ENCODE measurements around the gene HSD17B12.
A peak's percentile ranks its signal among the peaks of the same experiment; 100 is the strongest.
"Not testable (repeated sequence)": the region's sequence is repeated elsewhere in the genome, so short reads cannot be mapped to it uniquely, and the experiment has no call there.

HSD17B12 gene

GRCh38 chr11:43680521-43681400 lies at the start of gene HSD17B12:
Gene HSD17B12 (plus strand): TSS chr11:43680738. CDS start chr11:43680828, 90 bp downstream.
- DNase-seq, result peak; percentile 99 to 100

DNA sequence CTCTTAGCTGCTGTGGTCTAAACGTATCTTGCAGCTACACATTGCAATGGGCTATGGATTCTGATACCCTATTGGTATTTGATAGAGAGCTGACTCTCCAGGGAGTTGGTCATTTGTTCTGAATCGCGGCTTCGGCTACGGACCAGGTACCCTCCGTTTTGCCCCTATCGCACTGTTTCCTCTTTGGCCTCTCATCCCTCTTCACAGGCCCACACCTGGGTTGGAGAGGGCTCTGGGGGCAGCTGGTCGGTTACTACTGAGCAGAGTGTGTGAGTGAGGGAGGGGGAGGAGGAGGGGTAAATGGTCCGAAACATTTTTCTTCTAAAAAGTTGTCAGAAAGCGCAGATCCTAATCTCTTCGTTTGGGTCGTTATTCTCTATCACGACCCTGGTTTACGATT lies 48.8 kb upstream of the HSD17B12 start:
- DNase-seq, result no peak

DNA sequence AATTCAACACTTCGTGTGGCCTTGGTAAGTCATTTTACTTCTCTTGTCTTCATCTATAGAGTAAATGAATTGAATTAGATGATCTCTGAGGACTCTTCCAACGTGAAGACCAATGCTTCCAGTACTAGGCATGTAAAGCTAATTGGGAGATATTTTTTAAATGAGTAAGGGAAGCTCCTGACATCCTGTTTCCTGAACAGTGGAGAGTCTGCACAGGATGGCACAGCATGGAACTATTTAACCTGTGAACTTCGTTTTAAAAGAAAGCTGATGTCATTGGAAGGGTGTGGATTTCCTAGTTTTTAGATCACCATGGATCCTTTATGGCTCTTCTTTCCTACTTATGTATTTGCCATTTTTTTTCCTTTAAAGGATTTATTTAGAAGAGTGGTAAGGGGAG lies 48.4 kb upstream of the HSD17B12 start:
- DNase-seq, result no peak

DNA sequence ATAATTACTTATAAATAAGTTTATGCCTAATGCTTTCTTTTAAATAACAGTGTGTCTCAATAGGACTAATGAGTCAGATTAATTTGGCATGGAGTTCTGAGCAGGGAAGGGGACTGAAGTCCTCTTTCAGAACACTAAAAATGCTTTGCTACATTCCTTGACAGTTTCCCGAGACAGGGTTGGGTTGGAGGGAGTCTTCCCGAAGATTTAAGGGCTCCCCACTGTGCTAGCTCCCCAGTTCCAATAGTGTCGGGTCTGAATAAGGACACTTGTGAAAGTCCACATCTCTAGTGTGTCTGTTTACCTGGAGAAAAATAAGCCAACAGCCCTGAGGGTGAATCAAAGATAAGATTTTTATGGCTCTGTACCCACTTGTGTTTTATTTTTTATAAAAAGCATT lies 41.8 kb upstream of the HSD17B12 start:
- DNase-seq, result no peak

GRCh38 chr11:43639224-43639623 lies 41.3 kb upstream of the HSD17B12 start:
- no peak for DNase-seq

DNA sequence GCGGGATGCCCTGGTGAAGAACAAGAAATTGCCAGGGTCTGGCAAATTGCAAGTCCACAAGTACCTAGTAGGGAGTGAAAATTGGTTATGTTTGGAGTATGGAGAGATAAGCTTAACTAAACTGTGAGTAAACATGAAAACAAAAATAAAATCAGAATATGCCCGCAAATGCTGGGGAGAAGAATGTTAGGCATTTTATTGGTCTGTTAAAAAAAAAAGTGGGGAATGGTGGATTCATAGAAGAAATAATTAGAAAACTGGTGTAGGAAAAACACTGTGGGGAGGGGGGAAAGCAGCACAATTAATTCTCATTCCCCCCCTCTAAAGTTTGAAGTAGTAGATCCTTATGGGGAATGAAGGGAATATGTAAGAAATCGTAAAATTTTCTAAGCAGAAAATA lies 40.6 kb upstream of the HSD17B12 start:
- DNase-seq, result no peak

- peak; percentile 18 to 41 for DNase-seq
Observed at GRCh38 chr11:43643898-43644620, 36.5 kb upstream of the HSD17B12 start.

DNA sequence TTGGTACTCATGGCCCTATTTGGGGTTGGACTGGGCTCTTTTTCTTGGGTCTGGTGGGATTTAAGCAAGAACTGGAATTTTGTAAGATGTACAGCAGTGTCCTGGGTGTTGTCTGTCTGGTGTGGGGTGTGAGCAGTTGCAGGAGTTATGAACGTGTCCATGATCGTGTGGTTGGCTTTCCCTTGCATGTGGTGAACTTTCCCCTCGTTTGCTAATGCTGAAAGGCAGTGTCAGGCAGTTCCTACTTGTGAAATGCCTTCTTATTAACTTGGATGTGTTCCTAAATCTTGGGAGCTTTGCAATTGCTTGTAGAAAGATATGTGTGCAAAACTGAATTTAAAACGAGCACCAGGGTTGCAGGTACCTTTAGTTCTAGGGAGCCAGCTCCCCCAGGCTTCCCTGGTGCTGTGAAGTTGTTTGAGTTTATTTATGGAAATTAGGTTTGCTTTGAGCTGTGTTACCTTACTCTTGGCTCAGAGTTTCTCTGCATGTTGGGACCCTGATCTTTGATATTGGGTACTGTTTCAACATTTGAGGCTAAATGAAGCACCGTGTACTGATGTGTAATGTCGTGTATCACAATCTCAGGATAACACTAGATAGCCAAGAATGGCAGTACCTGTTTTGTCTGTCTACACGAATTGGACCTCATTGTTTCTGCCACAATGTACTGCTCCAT lies 35.8 kb upstream of the HSD17B12 start:
- no peak for DNase-seq

GRCh38 chr11:43646767-43647166 lies 33.8 kb upstream of the HSD17B12 start:
- DNase-seq, result no peak

DNA sequence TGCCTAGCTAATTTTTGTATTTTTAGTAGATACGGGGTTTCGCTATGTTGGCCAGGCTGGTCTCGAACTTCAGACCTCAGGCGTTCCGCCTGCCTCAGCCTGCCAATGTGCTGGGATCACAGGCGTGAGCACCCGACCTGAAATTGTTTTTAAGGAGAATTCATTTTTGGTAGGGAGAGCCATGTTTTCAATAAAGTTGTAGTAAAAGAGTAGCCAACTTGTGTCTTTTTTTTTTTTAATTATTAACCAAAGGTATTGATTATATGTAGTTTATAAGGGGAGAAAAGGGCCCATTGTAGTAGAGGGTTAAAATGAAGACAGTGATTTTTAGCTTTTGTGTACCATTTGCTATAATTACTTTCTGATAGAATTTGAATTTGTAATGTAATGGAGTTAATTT lies 31.6 kb upstream of the HSD17B12 start:
- no peak for DNase-seq

DNA sequence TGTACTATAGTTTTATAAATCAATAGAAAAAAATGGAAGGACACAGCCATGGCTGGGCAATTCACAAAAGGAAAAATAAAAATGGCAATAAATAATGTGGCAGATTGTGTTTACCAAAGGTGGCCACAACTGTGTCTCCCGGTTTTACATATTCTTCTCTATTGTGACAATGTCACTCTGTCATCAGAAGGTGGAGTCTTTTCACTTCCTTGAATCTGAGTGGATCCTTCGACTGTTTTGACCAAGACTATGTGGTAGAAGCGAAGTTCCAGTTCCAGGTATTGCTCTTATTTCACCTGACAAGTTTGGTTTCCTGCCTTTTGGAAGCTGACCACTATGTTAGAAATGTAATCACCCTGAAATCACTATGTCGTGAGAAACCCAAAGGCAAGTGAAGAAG lies 31.0 kb upstream of the HSD17B12 start:
- no peak for DNase-seq

GRCh38 chr11:43649921-43650320 lies 30.6 kb upstream of the HSD17B12 start:
- no peak for DNase-seq

GRCh38 chr11:43663018-43663417 lies 17.5 kb upstream of the HSD17B12 start:
- not testable (repeated sequence) for DNase-seq

- DNase-seq, result no peak
Observed at GRCh38 chr11:43664295-43664694, 16.2 kb upstream of the HSD17B12 start.

GRCh38 chr11:43671284-43671683 lies 9.3 kb upstream of the HSD17B12 start:
- not testable (repeated sequence) for DNase-seq

GRCh38 chr11:43674560-43674959 lies 6.0 kb upstream of the HSD17B12 start:
- DNase-seq, result no peak

DNA sequence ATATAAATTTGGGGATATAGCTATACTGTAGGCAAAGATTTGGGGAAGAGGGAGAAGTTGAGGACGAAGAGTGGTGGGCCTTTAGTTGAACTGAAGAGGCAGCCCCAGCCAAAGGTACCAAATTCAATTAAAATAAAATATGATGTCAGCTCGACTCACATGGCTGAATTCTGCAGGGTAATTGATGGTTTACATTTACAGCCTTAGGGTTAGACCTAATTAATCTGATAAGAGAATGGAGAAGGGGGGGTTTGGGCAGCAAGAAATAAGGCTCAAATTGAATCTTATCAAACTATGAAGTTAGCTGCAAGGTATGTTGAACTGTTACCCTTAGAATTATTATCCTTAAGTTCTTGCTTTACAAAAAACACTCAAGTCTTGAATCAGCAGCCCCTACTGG lies 3.6 kb upstream of the HSD17B12 start:
- no peak for DNase-seq

DNA sequence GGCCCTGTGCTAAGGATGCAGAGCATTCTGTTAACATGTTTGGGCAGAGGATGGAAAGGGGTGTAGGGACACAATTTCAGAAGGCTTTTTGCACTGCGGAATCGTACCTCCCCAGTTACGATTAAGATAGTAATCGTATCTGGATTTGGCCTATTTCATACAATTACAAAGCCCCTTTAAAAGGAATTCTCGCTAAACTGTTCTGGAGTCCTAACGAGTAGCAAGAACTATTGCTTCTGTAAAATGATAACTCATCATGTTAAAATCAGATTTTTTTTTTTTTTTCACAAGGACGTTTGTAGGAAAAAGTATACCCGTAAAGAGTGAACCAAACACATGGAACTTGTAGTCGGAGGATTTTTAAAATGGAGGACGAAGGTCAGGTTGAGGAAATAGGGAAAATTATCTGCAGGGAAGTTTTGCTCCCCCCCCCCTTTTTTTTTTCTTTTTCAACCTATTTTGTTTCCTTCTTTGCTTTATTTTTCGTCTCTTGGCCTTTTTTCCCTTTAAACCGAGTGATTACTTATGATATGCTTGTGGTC lies 934 bp downstream of the HSD17B12 start:
- no peak for DNase-seq

DNA sequence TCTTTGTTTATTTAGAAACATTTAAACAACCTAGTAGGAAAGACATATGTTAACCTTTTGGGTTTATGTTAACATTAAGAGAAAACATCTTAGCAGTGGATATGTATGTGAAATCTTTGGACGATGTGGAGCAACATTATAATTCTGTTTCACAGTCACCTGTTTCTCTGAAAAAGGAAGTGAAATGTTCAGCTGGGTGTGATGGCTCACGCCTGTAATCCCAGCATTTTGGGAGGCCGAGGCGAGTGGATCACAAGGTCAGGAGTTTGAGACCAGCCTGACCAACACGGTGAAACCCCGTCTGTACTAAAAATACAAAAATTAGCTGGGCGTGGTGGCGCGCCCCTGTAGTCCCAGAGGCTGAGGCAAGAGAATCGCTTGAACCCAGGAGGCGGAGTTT lies 1.5 kb downstream of the HSD17B12 start:
- not testable (repeated sequence) for DNase-seq

DNA sequence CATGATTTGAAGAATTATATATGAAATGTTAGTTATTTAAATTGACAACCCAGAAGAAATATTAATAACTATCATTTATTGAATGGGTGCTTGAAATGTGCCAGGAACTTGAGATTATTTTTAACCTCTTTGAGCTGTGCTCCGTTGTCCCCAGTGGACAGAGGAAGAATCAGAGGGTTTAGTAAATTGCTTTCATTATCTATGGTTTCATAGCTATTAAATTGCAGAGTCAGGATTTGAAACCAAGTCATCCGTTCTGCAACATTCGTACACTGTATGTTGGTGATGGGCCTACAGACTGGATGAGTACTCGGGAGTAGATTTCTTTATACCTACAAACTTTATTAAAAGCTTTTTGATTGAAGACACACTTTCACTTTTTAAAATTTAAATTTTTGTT lies 4.9 kb downstream of the HSD17B12 start:
- DNase-seq, result no peak

GRCh38 chr11:43686207-43686606 lies 5.7 kb downstream of the HSD17B12 start:
- DNase-seq, result no peak

DNA sequence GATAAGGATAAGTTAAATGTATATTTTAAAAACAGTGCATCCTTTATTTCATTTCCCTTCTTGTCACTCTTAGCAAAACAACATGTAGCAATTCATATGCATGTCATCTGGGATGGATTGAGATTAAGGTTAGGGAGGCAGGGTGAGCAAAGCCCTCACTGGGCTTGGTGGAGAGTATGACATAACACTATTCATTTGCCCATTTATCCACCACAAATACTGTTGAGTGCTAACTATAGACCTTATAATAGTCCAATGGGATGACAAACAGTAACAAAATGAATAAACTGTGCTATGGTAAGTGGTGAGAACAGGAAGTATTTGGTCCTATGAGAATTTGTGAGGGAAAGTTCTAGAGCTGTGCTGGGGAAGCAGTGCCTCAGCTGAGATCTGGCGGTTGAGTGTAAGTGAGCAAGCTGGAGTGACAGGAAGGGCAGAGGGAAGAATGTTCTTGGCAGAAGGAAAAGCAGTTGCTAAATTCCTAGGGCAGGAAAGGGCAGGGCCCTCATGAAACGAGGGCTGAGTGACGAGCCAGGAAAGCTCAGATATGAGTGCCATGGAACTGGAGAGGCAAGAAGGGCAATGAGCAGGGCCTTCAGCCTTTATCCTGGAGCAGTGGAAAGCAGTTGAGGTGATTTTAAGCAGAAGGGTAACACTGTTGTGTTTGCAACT lies 6.7 kb downstream of the HSD17B12 start:
- no peak for DNase-seq

- DNase-seq, result no peak
Observed at GRCh38 chr11:43688394-43688793, 7.9 kb downstream of the HSD17B12 start.
